ENCODE data around the gene SCARF2. TPM values are rescaled to one million over a fixed set of nuclear protein-coding genes. Genes with fewer than 3 reads are reported as not detected.

The SCARF2 gene
- total and polyA plus RNA-seq, 8 donors, result 0.89 to 42.9 (median 3.9) TPM

GRCh38 chr22:20463324-20464095 lies 25.9 kb upstream of the SCARF2 start:
- DNase-seq, result peak in 1 of 2 donors; percentile 34
- H3K27ac ChIP-seq, result peak overlapping the region; percentile 25 to 66 (median 43)
- H3K4me3 ChIP-seq, result no peak overlapping the region
- intact Hi-C loops (cut with DNase I; ENCODE audit: low total_unique reads), result no loop called here
- WGBS, 5 donors, result 46 to 78% (median 61%) methylated on average over 2 of the region's 2 CpGs
- peaks cover 0 to 17% (median 3%) of the 10 kb centered on the region in 4 donors for H3K4me1 ChIP-seq
- TF ChIP-seq EP300 (IDR thresholded peaks at IDR 0.05), result no peak
- no peak for TF ChIP-seq POLR2AphosphoS5 (IDR thresholded peaks at IDR 0.05)
- no peak for TF ChIP-seq POLR2A (IDR thresholded peaks at IDR 0.05)
- TF ChIP-seq, protein P1, sequence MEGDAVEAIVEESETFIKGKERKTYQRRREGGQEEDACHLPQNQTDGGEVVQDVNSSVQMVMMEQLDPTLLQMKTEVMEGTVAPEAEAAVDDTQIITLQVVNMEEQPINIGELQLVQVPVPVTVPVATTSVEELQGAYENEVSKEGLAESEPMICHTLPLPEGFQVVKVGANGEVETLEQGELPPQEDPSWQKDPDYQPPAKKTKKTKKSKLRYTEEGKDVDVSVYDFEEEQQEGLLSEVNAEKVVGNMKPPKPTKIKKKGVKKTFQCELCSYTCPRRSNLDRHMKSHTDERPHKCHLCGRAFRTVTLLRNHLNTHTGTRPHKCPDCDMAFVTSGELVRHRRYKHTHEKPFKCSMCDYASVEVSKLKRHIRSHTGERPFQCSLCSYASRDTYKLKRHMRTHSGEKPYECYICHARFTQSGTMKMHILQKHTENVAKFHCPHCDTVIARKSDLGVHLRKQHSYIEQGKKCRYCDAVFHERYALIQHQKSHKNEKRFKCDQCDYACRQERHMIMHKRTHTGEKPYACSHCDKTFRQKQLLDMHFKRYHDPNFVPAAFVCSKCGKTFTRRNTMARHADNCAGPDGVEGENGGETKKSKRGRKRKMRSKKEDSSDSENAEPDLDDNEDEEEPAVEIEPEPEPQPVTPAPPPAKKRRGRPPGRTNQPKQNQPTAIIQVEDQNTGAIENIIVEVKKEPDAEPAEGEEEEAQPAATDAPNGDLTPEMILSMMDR (IDR thresholded peaks at IDR 0.05), result no peak
- H3K36me3 ChIP-seq, result peaks cover 5 to 48% (median 41%) of the 10 kb centered on the region in 4 donors
- H3K27me3 ChIP-seq, result no peaks in the 10 kb centered on the region
- no peaks in the 10 kb centered on the region for H3K9me3 ChIP-seq

- intact Hi-C loops (cut with DNase I; ENCODE audit: low total_unique reads), result loop anchor here (5.0 kb wide), 1 partner anchor 38 kb away; no protein-coding TSS in a partner anchor
Measured at GRCh38 chr22:20459862-20460261, 22.2 kb upstream of the SCARF2 start.

GRCh38 chr22:20459152-20459542 lies 21.5 kb upstream of the SCARF2 start:
- Histone ChIP-seq H3K27ac (no peak overlapping the region), H3K4me1 (peaks cover 0 to 26% (median 7%) of the 10 kb centered on the region in 4 donors), H3K9me3 (no peaks in the 10 kb centered on the region), H3K27me3 (no peaks in the 10 kb centered on the region), H3K36me3 (peaks cover 7 to 59% (median 43%) of the 10 kb centered on the region in 4 donors), H3K4me3 (no peak overlapping the region)
- intact Hi-C loops (cut with DNase I; ENCODE audit: low total_unique reads), result loop anchor here (5.0 kb wide), 1 partner anchor 37 kb away; no protein-coding TSS in a partner anchor
- TF ChIP-seq, protein P1 (IDR thresholded peaks at IDR 0.05), result no peak
- TF ChIP-seq POLR2AphosphoS5 (IDR thresholded peaks at IDR 0.05) (no peak), POLR2A (IDR thresholded peaks at IDR 0.05) (no peak), EP300 (IDR thresholded peaks at IDR 0.05) (no peak)
- DNase-seq, result no peak
- 92 to 100% (median 94%) methylated on average over 3 of the region's 3 CpGs for WGBS, 5 donors

More at GRCh38 chr22:20459862-20460261, 22.2 kb upstream of the SCARF2 start:
- H3K27ac ChIP-seq, result no peak overlapping the region
- H3K9me3 ChIP-seq, result no peaks in the 10 kb centered on the region
- H3K4me3 ChIP-seq, result no peak overlapping the region
- no peak for DNase-seq
- WGBS, 5 donors, result 80 to 97% (median 93%) methylated on average over 4 of the region's 4 CpGs
- TF ChIP-seq EP300 (IDR thresholded peaks at IDR 0.05), result no peak
- TF ChIP-seq POLR2AphosphoS5 (IDR thresholded peaks at IDR 0.05), result no peak
- peaks cover 0 to 31% (median 7%) of the 10 kb centered on the region in 4 donors for H3K4me1 ChIP-seq
- H3K27me3 ChIP-seq, result no peaks in the 10 kb centered on the region
- H3K36me3 ChIP-seq, result peaks cover 7 to 61% (median 49%) of the 10 kb centered on the region in 4 donors

GRCh38 chr22:20458530-20459151 lies 21.0 kb upstream of the SCARF2 start:
- no peak for DNase-seq
- Histone ChIP-seq H3K27me3 (no peaks in the 10 kb centered on the region), H3K4me3 (no peak overlapping the region), H3K27ac (no peak overlapping the region), H3K9me3 (no peaks in the 10 kb centered on the region), H3K4me1 (peaks cover 0 to 21% (median 7%) of the 10 kb centered on the region in 4 donors), H3K36me3 (peaks cover 10 to 59% (median 39%) of the 10 kb centered on the region in 4 donors)
- WGBS, 5 donors, result 78 to 88% (median 81%) methylated on average over 8 of the region's 8 CpGs
- intact Hi-C loops (cut with DNase I; ENCODE audit: low total_unique reads), result loop anchor here (5.0 kb wide), 1 partner anchor 36 kb away; no protein-coding TSS in a partner anchor
- TF ChIP-seq, protein P1 (IDR thresholded peaks at IDR 0.05), result no peak
- TF ChIP-seq POLR2AphosphoS5 (IDR thresholded peaks at IDR 0.05) (no peak), EP300 (IDR thresholded peaks at IDR 0.05) (no peak), POLR2A (IDR thresholded peaks at IDR 0.05) (no peak)

Measured in stomach (tissue), 9 donors.